ENCODE measurements around the gene PTPRD.

GRCh38 chr9:9565700-9566099, 1047.1 kb downstream of the PTPRD start:
- no peak for TF ChIP-seq CTCF (IDR thresholded peaks at IDR 0.05)
- no peak for TF ChIP-seq EP300 (IDR thresholded peaks at IDR 0.05)

Data from ovary (tissue), 3 donors.